HepG2 (cell line): Measurements from ENCODE around the gene LCN2. TPM values are rescaled to one million over a fixed set of nuclear protein-coding genes. Genes with fewer than 3 reads are reported as not detected.

ENCODE experiments used
- CBX5 ChIP-seq: sonication (generic); formaldehyde crosslinking; IDR thresholded peaks from 2 replicates; pipeline ENCODE4 v1.4.0; 2020; ENCODE audit warnings: missing genetic modification reagents, borderline replicate concordance
- EED ChIP-seq: sonication (generic); formaldehyde crosslinking; IDR thresholded peaks from 2 replicates; pipeline ENCODE4 v1.5.0; 2020; ENCODE audit warnings: mild to moderate bottlenecking, missing genetic modification reagents
- FOSL2 ChIP-seq: sonication (generic); formaldehyde crosslinking; IDR thresholded peaks from 2 replicates; pipeline ENCODE4 v1.4.0; 2020; ENCODE audit warnings: missing genetic modification reagents
- HNRNPLL ChIP-seq: fragments of 200-400 bp; formaldehyde crosslinking; IDR thresholded peaks from 2 replicates; pipeline ENCODE4 v1.6.1; 2017; ENCODE audit warnings: mild to moderate bottlenecking, low read depth, low read length; ENCODE audit not compliant: poor library complexity, severe bottlenecking
- IRF9 ChIP-seq: sonication (generic); formaldehyde crosslinking; IDR thresholded peaks from 2 replicates; pipeline ENCODE4 v1.8.0; 2022; ENCODE audit warnings: missing genetic modification reagents, mild to moderate bottlenecking, borderline replicate concordance
- JUN ChIP-seq: sonication (generic); formaldehyde crosslinking; IDR thresholded peaks from 2 replicates; pipeline ENCODE4 v1.4.0; 2020; ENCODE audit warnings: mild to moderate bottlenecking, missing genetic modification reagents
- KAT2B ChIP-seq: fragments of 150-350 bp; IDR thresholded peaks from 2 replicates; pipeline ENCODE4 v1.6.1; 2014; ENCODE audit warnings: low read depth, low read length, borderline replicate concordance
- KDM1A ChIP-seq: IDR thresholded peaks from 2 replicates; pipeline ENCODE4 v1.6.1; 2016; ENCODE audit warnings: missing compliant biosample characterization
- MEIS1 ChIP-seq: sonication (generic); formaldehyde crosslinking; IDR thresholded peaks from 2 replicates; pipeline ENCODE4 v1.9.0; 2021; ENCODE audit warnings: mild to moderate bottlenecking, missing genetic modification reagents, moderate library complexity, borderline replicate concordance
- PRDM10 ChIP-seq: sonication (generic); formaldehyde crosslinking; IDR thresholded peaks from 2 replicates; pipeline ENCODE4 v1.4.0; 2020; ENCODE audit warnings: low read depth, missing genetic modification reagents
- REPIN1 ChIP-seq: sonication (generic); formaldehyde crosslinking; IDR thresholded peaks from 2 replicates; pipeline ENCODE4 v1.8.0; 2022; ENCODE audit warnings: missing genetic modification reagents, low read depth, mild to moderate bottlenecking, borderline replicate concordance
- RXRB ChIP-seq: IDR thresholded peaks from 2 replicates; pipeline ENCODE4 v1.6.1; 2016; ENCODE audit warnings: borderline replicate concordance, missing genetic modification reagents, missing compliant biosample characterization
- SALL1 ChIP-seq: sonication (generic); formaldehyde crosslinking; IDR thresholded peaks from 2 replicates; pipeline ENCODE4 v1.8.0; 2022; ENCODE audit warnings: mild to moderate bottlenecking, missing genetic modification reagents
- SIN3A ChIP-seq: IDR thresholded peaks from 2 replicates; pipeline ENCODE4 v1.6.1; 2011; ENCODE audit warnings: low read depth, mild to moderate bottlenecking, control low read depth, low read length, borderline replicate concordance
- SP5 ChIP-seq: IDR thresholded peaks from 2 replicates; pipeline ENCODE4 v1.6.1; 2016; ENCODE audit warnings: low read depth, borderline replicate concordance
- UBTF ChIP-seq: sonication (generic); formaldehyde crosslinking; IDR thresholded peaks from 2 replicates; pipeline ENCODE4 v1.4.0; 2020; ENCODE audit warnings: mild to moderate bottlenecking, missing genetic modification reagents
- ZBTB37 ChIP-seq: sonication (generic); formaldehyde crosslinking; IDR thresholded peaks from 2 replicates; pipeline ENCODE4 v1.4.0; 2020; ENCODE audit warnings: mild to moderate bottlenecking, missing genetic modification reagents
- ZNF441 ChIP-seq: sonication (generic); formaldehyde crosslinking; IDR thresholded peaks from 2 replicates; pipeline ENCODE4 v1.7.0; 2021; ENCODE audit warnings: missing genetic modification reagents, borderline replicate concordance
- ZNF580 ChIP-seq: IDR thresholded peaks from 2 replicates; pipeline ENCODE4 v1.6.1; 2016; ENCODE audit warnings: low read depth, borderline replicate concordance
- ZNF644 ChIP-seq: IDR thresholded peaks from 2 replicates; pipeline ENCODE4 v1.6.1; 2016; ENCODE audit warnings: low read depth
- ZNF761 ChIP-seq: sonication (generic); formaldehyde crosslinking; conservative IDR thresholded peaks from 2 replicates; pipeline ENCODE4 v1.4.0; 2020; ENCODE audit warnings: mild to moderate bottlenecking, missing genetic modification reagents
- polyA plus RNA-seq, 8 experiments: library from polyadenylated mRNA; depleted of rRNA in 3 of 8; stranded (reverse) in 7 of 8; unstranded in 1 of 8; fragments of >200 nt; fragmentation: Illumina TruSeq in 4 of 8; extraction: Trizol in 4 of 8; gene quantifications; 2 replicates each; pipeline versions ENCODE4 v1.2.1 to v1.2.3, GENCODE V29; 2011 to 2016; ENCODE audit warnings: low read depth in 4 of 8, missing spikeins in 1 of 8, mixed read lengths in 1 of 8; ENCODE audit not compliant: insufficient read depth in 1 of 8
- total RNA-seq, 5 experiments: library from RNA; depleted of rRNA; stranded (reverse); fragments of >200 nt; fragmentation: Illumina TruSeq; extraction: Trizol; gene quantifications; 2 replicates each; pipeline ENCODE4 v1.2.3, GENCODE V29; 2016; ENCODE audit warnings: low read depth in 1 of 5

The LCN2 gene
- total and polyA plus RNA-seq, 2 of the 13 experiments (the other 11 are each of a cell fraction or from before 2014, with no cell fraction given), result 0.38 to 1.4 TPM

GRCh38 chr9:128104171-128104618 is 45.1 kb upstream of the LCN2 start (continued):
- TF ChIP-seq PRDM10 (CRISPR knock-in tag) (peak; percentile 67; the same call in 1 of the 2 replicates), IRF9 (no peak), JUN (CRISPR knock-in tag) (0 out of 2 replicates have a peak, but pooled peaks have one; percentile 62), RXRB (CRISPR knock-in tag) (peak; percentile 87), HNRNPLL (no peak), SP5 (CRISPR knock-in tag) (peak; percentile 92), REPIN1 (CRISPR knock-in tag) (peak; percentile 38; the same call in 1 of the 2 replicates), CBX5 (CRISPR knock-in tag) (peak; percentile 41; the same call in 1 of the 2 replicates), EED (no peak), ZBTB37 (CRISPR knock-in tag) (0 out of 2 replicates have a peak, but pooled peaks have one; percentile 73), SALL1 (CRISPR knock-in tag) (peak; percentile 94), ZNF761 (CRISPR knock-in tag) (no peak), ZNF580 (CRISPR knock-in tag) (peak; percentile 73), ZNF644 (CRISPR knock-in tag) (peak; percentile 56; the same call in 1 of the 2 replicates), KDM1A (CRISPR knock-in tag) (peak; percentile 73), SIN3A (peak; percentile 36; the same call in 1 of the 2 replicates), MEIS1 (CRISPR knock-in tag) (peak; percentile 70; the same call in 1 of the 2 replicates), FOSL2 (CRISPR knock-in tag) (peak; percentile 50), UBTF (CRISPR knock-in tag) (peak; percentile 54; the same call in 1 of the 2 replicates), KAT2B (no peak), ZNF441 (CRISPR knock-in tag) (peak; percentile 8; the same call in 1 of the 2 replicates)
